Heart right ventricle (tissue), 16 donors: ENCODE data around the gene TEX13B. TPM values are rescaled to one million over a fixed set of nuclear protein-coding genes. Genes with fewer than 3 reads are reported as not detected.

Experiments
- ATAC-seq, 8 donors: fragments of 200-7000 bp; cut with Tn5 transposase; one replicate each; pipeline ENCODE4 v1.9.1; 2020; ENCODE audit warnings: mild to moderate bottlenecking in 8 of 8, moderate library complexity in 8 of 8, moderate number of reproducible peaks in 1 of 8
- DNase-seq, 2 donors: peaks; one replicate each; pipeline ENCODE4 v3.0.0-alpha.2; 2020
- H3K27ac ChIP-seq, 10 donors: fragments of 200-600 bp; sonication (generic) in 2 of 10; one replicate each; pipeline versions ENCODE4 v1.5.0 to v1.8.0; 2020 to 2022; ENCODE audit warnings: mild to moderate bottlenecking in 3 of 10
- H3K27me3 ChIP-seq, 7 donors: fragments of 200-600 bp; one replicate each; pipeline ENCODE4 v1.8.0; 2021 to 2022; ENCODE audit warnings: mild to moderate bottlenecking in 2 of 7
- H3K36me3 ChIP-seq, 9 donors: fragments of 200-600 bp; sonication (generic) in 1 of 9; one replicate each; pipeline versions ENCODE4 v1.5.0 to v1.8.0; 2020 to 2022; ENCODE audit warnings: mild to moderate bottlenecking in 2 of 9
- H3K4me1 ChIP-seq, 9 donors: fragments of 200-600 bp; sonication (generic) in 1 of 9; one replicate each; pipeline versions ENCODE4 v1.5.0 to v1.8.0; 2020 to 2022; ENCODE audit warnings: mild to moderate bottlenecking in 4 of 9
- H3K4me3 ChIP-seq, 10 donors: fragments of 200-600 bp; sonication (generic) in 2 of 10; one replicate each; pipeline versions ENCODE4 v1.5.0 to v1.8.0; 2020 to 2022; ENCODE audit warnings: mild to moderate bottlenecking in 7 of 10, moderate library complexity in 2 of 10
- H3K9me3 ChIP-seq, 11 donors: fragments of 200-600 bp in 10 of 11; sonication (generic) in 2 of 11; one replicate each; pipeline versions ENCODE4 v1.5.0 to v1.8.0; 2013 to 2022; ENCODE audit warnings: mild to moderate bottlenecking in 2 of 11, control low read depth in 1 of 11, moderate library complexity in 1 of 11
- CTCF ChIP-seq, 9 donors: fragments of 200-600 bp; sonication (generic) in 2 of 9; IDR thresholded peaks; one replicate each; pipeline versions ENCODE4 v1.5.0 to v1.8.0; 2021 to 2022; ENCODE audit warnings: antibody characterized with exemption in 9 of 9, mild to moderate bottlenecking in 5 of 9, moderate library complexity in 1 of 9
- WGBS, 2 donors: extraction: QIAGEN DNeasy Blood & Tissue Kit; methylation state at CpG; one replicate each; pipeline ENCODE4 v1.1.7; 2013; ENCODE audit warnings: inconsistent platforms in 1 of 2; 5-methylcytosine and 5-hydroxymethylcytosine counted together
- intact Hi-C, 10 donors: fragments of 100-400 bp; cut with DNase I; formaldehyde crosslinking; loops; one replicate each; pipeline versions ENCODE4 v1.11.1 to v1.14.2; 2022
- polyA plus RNA-seq, 2 donors: library from polyadenylated mRNA; stranded (reverse); fragments of 200-250 nt; gene quantifications; one replicate each; pipeline ENCODE4 v1.2.3, GENCODE V29; 2013
- total RNA-seq, 10 donors: library from RNA; stranded (reverse); fragmentation: NEBNext Ultra II Directional in 3 of 10; extraction: Animal tissue kit (Norgen Biotek cat#: 25700) in 3 of 10; gene quantifications; one replicate each; pipeline versions ENCODE4 v1.2.1 to v1.2.4, GENCODE V29; 2021 to 2023
- donor health status: Arrhythmogenic right ventricular cardiomyopathy.
- donor health status: ischemic (EF 13 %, LVEDD 7.1; RV severe dilation, severe dysfunction).
- donor health status: healthy with polysubstance abuse.
- donor health status: DM: no; HTN: yes; CAD: no.
- donor health status: DM: no; HTN: no; CAD: no.
- donor health status: ischemic (EF 25% LVEDD 6.9; RV normal size, moderate dysfunction).
- donor health status: ischemic (EF 25% LVEDD 5.7; RV mildly dilated, moderate dysfunction).
- donor health status: healthy.
- donor health status: DM: yes; HTN: yes; CAD: no.
- donor health status: Ischemic cardiomyopathy.
- donor health status: ischemic (EF 35%, LVEDD 5.7; RV mildly dilated, moderate dysfunction).
- donor health status: nonischemic (EF 11% LVEDD 7.7; RV severe dilation, severe dysfunction).
- donor health status: DM: yes; HTN: yes; CAD: no.
- donor health status: PGD.
- donor health status: ischemic (EF 29% LVEDD 5.4; RV normal size, mild dysfunction).
- donor health status: nonischemic (EF 23%, LVEDD 6.1; RV moderate dilation, normal function).

Gene TEX13B
- total and polyA plus RNA-seq, 12 donors, result not detected

DNA sequence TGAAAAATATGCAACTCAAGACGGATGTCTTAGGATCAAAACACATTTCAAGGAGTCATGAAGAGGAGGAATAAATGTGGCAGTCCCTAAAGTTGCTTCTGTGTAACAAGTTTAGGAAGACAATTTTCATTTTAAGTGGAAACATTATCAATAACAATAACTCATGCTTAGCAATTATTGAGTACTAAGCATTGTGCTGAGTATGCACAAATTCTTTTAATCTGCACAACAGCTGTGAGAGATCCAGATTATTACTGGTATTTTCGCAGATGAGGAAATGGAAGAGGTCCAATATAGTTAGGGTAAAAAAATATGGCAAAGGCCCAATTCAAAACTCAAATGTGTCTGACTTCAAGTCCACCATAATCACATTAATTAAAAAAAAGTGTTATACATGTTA lies 2.9 kb upstream of the TEX13B start:
- no peak overlapping the region for H3K4me3 ChIP-seq
- H3K4me1 ChIP-seq, result no peaks in the 10 kb centered on the region
- DNase-seq (no peak), ATAC-seq (no peak)
- peaks cover 0 to 2% (median 0%) of the 10 kb centered on the region in 11 donors for H3K9me3 ChIP-seq
- no peak for TF ChIP-seq CTCF (IDR thresholded peaks at IDR 0.05)
- H3K36me3 ChIP-seq, result no peaks in the 10 kb centered on the region
- H3K27me3 ChIP-seq, result peaks cover 0 to 9% (median 0%) of the 10 kb centered on the region in 7 donors
- intact Hi-C loops, result no loop called here
- 55 to 61% methylated on average over 2 of the region's 2 CpGs for WGBS, 2 donors
- no peak overlapping the region for H3K27ac ChIP-seq

GRCh38 chrX:107979534-107979933 lies 2.6 kb downstream of the TEX13B start:
- no peak for TF ChIP-seq CTCF (IDR thresholded peaks at IDR 0.05)
- Histone ChIP-seq H3K9me3 (no peaks in the 10 kb centered on the region), H3K27ac (no peak overlapping the region), H3K36me3 (no peaks in the 10 kb centered on the region), H3K4me1 (no peaks in the 10 kb centered on the region), H3K4me3 (no peak overlapping the region), H3K27me3 (peaks cover 0 to 38% (median 0%) of the 10 kb centered on the region in 7 donors)
- DNase-seq, result no peak
- ATAC-seq, result no peak
- intact Hi-C loops, result no loop called here

- H3K36me3 ChIP-seq, result no peaks in the 10 kb centered on the region
- ATAC-seq, result no peak
- H3K4me3 ChIP-seq, result no peak overlapping the region
- H3K27me3 ChIP-seq, result peaks cover 0 to 38% (median 0%) of the 10 kb centered on the region in 7 donors
- DNase-seq, result no peak
- peak in 8 of 9 donors; percentile 6 to 48 (median 34) for TF ChIP-seq CTCF (IDR thresholded peaks at IDR 0.05)
- no peaks in the 10 kb centered on the region for H3K4me1 ChIP-seq
- no peak overlapping the region for H3K27ac ChIP-seq
- intact Hi-C loops, result no loop called here
- H3K9me3 ChIP-seq, result no peaks in the 10 kb centered on the region
- WGBS, 2 donors, result 47 to 49% methylated on average over 3 of the region's 3 CpGs
Observed at GRCh38 chrX:107978707-107979307, 3.4 kb downstream of the TEX13B start.

- TF ChIP-seq CTCF (IDR thresholded peaks at IDR 0.05), result no peak
- intact Hi-C loops, result no loop called here
Observed at GRCh38 chrX:107978071-107978470, 4.1 kb downstream of the TEX13B start.

More at GRCh38 chrX:107978071-107978470, 4.1 kb downstream of the TEX13B start:
- Histone ChIP-seq H3K9me3 (no peaks in the 10 kb centered on the region), H3K36me3 (no peaks in the 10 kb centered on the region), H3K4me1 (no peaks in the 10 kb centered on the region), H3K27ac (no peak overlapping the region), H3K27me3 (peaks cover 0 to 38% (median 0%) of the 10 kb centered on the region in 7 donors), H3K4me3 (no peak overlapping the region)
- no peak for DNase-seq
- WGBS, 2 donors, result 71 to 78% methylated on average over 4 of the region's 4 CpGs
- no peak for ATAC-seq
